ENCODE measurements around the gene KRTAP5-8.
"Not testable (repeated sequence)": the region's sequence is repeated elsewhere in the genome, so short reads cannot be mapped to it uniquely, and the experiment has no call there.

Gene KRTAP5-8

DNA sequence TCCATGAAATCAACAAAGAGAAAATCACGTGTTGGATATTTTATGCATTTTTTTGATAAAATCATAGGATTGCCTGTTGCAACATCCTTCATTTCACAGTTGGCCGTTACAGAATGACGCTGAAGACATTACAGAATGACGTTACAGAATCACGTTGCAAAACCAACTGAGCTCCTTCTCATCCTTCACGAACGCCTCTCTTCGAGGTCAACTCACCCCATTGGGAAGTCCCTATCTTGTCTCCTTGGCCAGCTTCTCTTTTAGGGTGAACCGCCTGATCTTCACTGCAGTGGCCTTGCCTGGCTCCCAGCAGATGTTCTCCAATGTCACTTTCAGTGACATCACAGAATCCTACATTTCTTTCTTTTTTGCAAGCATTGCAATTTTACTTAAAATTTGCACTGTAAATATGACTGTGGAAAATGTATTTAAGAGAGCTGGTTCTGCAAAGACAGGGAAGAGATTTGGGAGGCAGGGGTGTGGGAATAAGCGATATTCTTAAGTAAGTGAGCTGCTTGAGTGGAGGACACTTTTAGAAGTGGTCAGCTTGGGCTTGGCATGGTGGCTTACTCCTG lies 5.7 kb upstream of the KRTAP5-8 start:
- no peak for DNase-seq (ENCODE audit: low spot score)
- TF ChIP-seq, protein P1, sequence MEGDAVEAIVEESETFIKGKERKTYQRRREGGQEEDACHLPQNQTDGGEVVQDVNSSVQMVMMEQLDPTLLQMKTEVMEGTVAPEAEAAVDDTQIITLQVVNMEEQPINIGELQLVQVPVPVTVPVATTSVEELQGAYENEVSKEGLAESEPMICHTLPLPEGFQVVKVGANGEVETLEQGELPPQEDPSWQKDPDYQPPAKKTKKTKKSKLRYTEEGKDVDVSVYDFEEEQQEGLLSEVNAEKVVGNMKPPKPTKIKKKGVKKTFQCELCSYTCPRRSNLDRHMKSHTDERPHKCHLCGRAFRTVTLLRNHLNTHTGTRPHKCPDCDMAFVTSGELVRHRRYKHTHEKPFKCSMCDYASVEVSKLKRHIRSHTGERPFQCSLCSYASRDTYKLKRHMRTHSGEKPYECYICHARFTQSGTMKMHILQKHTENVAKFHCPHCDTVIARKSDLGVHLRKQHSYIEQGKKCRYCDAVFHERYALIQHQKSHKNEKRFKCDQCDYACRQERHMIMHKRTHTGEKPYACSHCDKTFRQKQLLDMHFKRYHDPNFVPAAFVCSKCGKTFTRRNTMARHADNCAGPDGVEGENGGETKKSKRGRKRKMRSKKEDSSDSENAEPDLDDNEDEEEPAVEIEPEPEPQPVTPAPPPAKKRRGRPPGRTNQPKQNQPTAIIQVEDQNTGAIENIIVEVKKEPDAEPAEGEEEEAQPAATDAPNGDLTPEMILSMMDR (IDR thresholded peaks at IDR 0.05; ENCODE audit: extremely low read depth, missing control alignments): no peak

DNA sequence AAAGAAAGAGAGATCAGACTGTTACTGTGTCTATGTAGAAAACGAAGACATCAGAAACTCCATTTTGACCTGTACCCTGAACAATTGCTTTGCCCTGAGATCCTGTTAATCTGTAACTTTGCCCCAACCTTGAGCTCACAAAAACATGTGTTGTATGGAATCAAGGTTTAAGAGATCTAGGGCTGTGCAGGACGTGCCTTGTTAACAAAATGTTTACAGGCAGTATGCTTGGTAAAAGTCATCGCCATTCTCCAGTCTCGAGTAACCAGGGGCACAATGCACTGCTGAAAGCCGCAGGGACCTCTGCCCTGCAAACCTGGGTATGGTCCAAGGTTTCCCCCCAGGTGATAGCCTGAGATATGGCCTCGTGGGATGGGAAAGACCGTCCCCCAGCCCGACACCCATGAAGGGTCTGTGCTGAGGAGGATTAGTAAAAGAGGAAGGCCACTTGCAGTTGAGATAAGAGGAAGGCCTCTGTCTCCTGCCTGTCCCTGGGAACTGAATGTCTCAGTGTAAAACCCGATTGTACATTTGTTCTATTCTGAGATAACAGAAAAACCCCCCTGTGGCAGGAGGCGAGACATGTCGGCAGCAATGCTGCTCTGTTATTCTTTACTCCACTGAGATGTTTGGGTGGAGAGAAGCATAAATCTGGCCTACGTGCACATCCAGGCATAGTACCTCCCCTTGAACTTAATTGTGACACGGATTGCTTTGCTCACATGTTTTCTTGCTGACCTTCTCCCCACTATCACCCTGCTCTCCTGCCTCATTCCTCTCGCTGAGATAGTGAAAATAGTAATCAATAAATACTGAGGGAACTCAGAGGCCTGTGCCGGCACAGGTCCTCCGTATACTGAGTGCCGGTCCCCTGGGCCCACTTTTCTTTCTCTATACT lies 2.9 kb upstream of the KRTAP5-8 start:
- not testable (repeated sequence) for DNase-seq (ENCODE audit: low spot score)

DNA sequence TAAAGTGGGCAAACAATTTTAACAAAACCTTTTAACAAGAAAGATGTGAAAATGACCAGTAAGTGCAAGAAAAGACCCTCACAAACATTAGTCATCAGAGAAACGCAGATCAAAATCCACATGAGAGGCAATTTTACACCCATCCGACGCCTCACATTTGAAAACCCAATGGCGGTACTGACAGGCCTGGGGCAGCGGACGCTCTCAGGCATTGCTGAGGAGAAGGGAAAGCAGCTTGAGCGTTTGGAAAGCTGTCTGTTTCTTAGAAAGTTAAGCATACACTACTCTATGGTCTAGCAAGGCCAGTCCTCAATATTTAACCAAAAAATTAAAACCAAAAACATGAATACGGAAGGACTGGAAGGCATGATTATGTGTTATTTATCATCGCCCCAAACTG lies 2.0 kb upstream of the KRTAP5-8 start:
- TF ChIP-seq, protein P1 (IDR thresholded peaks at IDR 0.05; ENCODE audit: extremely low read depth, missing control alignments): no peak
- no peak for DNase-seq (ENCODE audit: low spot score)

DNA sequence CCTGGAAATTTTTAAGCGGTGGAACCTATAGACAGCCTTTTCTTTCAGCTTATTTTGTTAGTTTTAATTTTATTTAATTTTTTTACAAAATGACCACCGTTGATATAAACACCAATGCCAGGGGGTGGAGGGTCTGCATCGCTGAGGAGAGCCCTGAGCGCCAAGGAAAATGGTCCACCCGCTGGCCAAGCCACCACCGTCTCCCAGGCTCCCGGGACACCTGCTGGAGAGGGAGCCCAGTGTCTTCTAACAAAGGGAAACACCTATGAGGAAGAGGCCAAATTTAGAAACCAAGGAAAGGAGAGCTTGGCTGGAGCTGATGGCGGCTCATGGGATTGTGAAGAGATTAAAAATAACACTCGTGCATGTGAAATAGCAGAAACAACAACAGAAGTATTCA lies 288 bp upstream of the KRTAP5-8 start:
- TF ChIP-seq, protein P1 (IDR thresholded peaks at IDR 0.05; ENCODE audit: extremely low read depth, missing control alignments): no peak
- DNase-seq (ENCODE audit: low spot score): no peak

DNA sequence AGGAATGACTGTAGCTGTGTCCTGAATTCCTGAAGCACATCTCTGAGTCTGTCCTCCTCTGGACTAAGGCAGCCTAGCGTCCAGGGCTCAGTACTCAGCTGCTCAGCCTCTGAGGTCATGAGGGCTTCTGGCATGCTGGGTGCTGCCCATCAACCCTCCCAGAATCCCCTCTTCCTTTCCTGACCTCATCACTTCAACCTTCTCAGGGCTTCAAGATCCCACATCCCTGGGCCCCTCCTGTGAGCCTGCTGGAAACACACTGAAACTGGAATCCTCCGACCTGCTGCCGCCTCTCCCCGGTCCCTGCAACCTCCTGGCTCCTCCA lies 803 bp downstream of the KRTAP5-8 start:
- TF ChIP-seq, protein P1 (IDR thresholded peaks at IDR 0.05; ENCODE audit: extremely low read depth, missing control alignments): no peak
- DNase-seq (ENCODE audit: low spot score): no peak

DNA sequence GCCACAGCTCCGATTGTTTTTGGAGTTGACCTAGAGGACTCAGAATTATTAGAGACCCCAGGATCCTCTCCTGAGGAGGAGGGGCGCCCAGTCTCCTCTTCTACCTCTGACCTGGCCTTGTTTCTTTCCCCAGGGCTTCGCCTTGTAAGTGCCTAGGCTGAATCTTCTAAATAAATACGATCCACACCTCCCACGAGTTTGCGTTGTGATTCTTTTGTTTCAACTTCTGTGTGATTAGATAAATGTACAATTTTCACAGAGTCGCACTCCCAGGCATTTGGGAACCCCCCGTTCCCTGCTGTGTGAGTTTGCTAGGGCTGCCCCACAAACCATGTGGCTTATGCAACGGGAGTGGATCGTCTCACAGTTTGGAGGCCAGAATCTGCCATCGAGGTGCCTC lies 1.2 kb downstream of the KRTAP5-8 start:
- no peak for DNase-seq (ENCODE audit: low spot score)
- TF ChIP-seq, protein P1 (IDR thresholded peaks at IDR 0.05; ENCODE audit: extremely low read depth, missing control alignments): no peak

DNA sequence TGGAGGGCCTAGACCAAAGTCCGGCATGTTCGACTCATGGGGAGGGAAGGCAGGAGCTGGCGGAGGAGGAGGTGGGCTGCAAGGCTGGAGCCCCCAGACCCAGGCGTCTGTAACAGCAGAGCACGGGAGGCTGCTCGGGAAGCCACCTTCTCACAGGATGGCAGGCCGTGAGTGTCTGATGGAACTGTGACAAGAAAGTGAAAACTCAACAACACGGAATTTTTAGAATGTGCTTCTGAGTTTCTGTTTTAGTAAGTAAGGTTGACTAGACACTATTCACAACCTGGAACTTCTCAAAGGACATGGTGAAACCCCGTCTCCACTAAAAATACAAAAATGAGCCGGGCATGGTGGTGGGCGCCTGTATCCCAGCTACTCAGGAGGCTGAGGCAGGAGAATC lies 2.1 kb downstream of the KRTAP5-8 start:
- DNase-seq (ENCODE audit: low spot score): peak; percentile 46

DNA sequence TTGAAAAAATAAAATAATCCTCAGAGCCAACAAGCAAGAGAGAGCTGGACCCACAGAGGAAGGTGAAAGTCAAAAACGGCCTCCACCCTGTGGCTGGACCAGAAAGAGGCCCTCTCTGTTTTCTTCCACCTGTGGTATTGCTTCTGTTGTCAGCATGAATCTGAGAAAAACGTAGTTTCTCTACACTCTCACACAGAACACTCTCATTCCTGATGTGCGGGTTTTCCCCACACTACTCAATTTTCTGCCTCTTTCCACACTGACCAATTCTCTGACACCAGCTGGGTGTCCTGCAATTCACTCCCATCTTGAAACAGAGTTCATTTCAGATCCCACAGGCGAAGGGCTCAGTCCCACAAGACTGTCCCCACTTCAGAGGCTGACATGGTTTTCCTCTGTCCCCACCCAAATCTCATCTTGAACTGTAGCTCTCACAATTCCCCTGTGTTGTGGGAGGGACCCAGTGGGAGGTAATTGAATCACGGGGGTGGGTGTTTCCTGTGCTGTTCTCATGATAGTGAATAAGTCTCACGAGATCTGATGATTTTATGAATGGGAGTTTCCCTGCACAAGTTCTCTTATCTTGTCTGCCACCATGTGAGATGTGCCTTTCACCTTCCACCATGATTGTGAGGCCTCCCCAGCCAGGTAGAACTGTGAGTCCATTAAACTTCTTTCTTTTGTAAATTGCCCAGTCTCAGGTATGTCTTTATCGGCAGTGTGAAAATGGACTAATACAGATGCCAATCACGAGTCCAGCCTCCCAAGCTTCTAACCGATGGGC lies 2.9 kb downstream of the KRTAP5-8 start:
- peak; percentile 46 for DNase-seq (ENCODE audit: low spot score)
